CD14-positive monocyte (primary cell): ENCODE measurements around the gene B4GALT6. TPM values are rescaled to one million over a fixed set of nuclear protein-coding genes. Genes with fewer than 3 reads are reported as not detected.
A peak's percentile ranks its signal among the peaks of the same experiment; 100 is the strongest.

ENCODE experiments used
- DNase-seq, 3 donors: peaks; one replicate each; pipeline ENCODE4 v3.0.0-alpha.2; 2011 to 2022
- H2AFZ ChIP-seq: 2 replicates; pipeline ENCODE4 v1.6.0; 2012; ENCODE audit warnings: mild to moderate bottlenecking, low read depth, low read length, inconsistent platforms; ENCODE audit not compliant: insufficient read depth, poor library complexity, severe bottlenecking
- H3K27ac ChIP-seq, 2 donors: 1 replicate in 1 of 2; 2 replicates in 1 of 2; pipeline ENCODE4 v1.5.1; 2012 to 2013; ENCODE audit warnings: low read length in 2 of 2, control low read depth in 1 of 2, inconsistent platforms in 1 of 2, low read depth in 1 of 2, mild to moderate bottlenecking in 1 of 2
- H3K27me3 ChIP-seq, 2 donors: one replicate each; pipeline versions ENCODE4 v1.6.0 to v1.6.1; 2011 to 2013; ENCODE audit warnings: low read length in 2 of 2; ENCODE audit not compliant: control insufficient read depth in 2 of 2, insufficient read depth in 2 of 2
- H3K36me3 ChIP-seq, 2 donors: replicated peaks in 1 of 2; 1 replicate in 1 of 2; 2 replicates in 1 of 2; pipeline versions ENCODE4 v1.5.1 to v1.6.1; 2012 to 2013; ENCODE audit warnings: low read length in 2 of 2, control low read depth in 1 of 2, inconsistent platforms in 1 of 2, mild to moderate bottlenecking in 1 of 2; ENCODE audit not compliant: insufficient read depth in 2 of 2, control insufficient read depth in 1 of 2
- H3K4me1 ChIP-seq, 2 donors: 1 replicate in 1 of 2; 2 replicates in 1 of 2; pipeline versions ENCODE4 v1.5.1 to v1.6.1; 2012 to 2013; ENCODE audit warnings: low read length in 2 of 2, control low read depth in 1 of 2, inconsistent platforms in 1 of 2, mild to moderate bottlenecking in 1 of 2, moderate library complexity in 1 of 2; ENCODE audit not compliant: insufficient read depth in 2 of 2, control insufficient read depth in 1 of 2
- H3K4me2 ChIP-seq: replicated peaks from 2 replicates; pipeline ENCODE3; 2012; ENCODE audit warnings: low read length, moderate library complexity, mild to moderate bottlenecking; ENCODE audit not compliant: poor library complexity, severe bottlenecking; ENCODE audit errors: extremely low read depth
- H3K4me3 ChIP-seq, 3 experiments: fragments of 200-600 bp in 1 of 3; sonication (generic) in 1 of 3; replicated peaks in 1 of 3; 1 replicate in 2 of 3; 2 replicates in 1 of 3; pipeline ENCODE4 v1.5.1; 2011 to 2013; ENCODE audit warnings: low read length in 3 of 3, mild to moderate bottlenecking in 3 of 3, control low read depth in 2 of 3, low read depth in 2 of 3, inconsistent platforms in 1 of 3, moderate library complexity in 1 of 3
- H3K79me2 ChIP-seq: 2 replicates; pipeline ENCODE4 v1.6.0; 2012; ENCODE audit warnings: mild to moderate bottlenecking, control low read depth, inconsistent platforms, low read length, moderate library complexity; ENCODE audit not compliant: insufficient read depth
- H3K9ac ChIP-seq: 2 replicates; pipeline ENCODE4 v1.6.0; 2017; ENCODE audit warnings: low read length, mild to moderate bottlenecking; ENCODE audit not compliant: insufficient read depth, poor library complexity, severe bottlenecking
- H3K9me3 ChIP-seq, 2 donors: replicated peaks in 1 of 2; 1 replicate in 1 of 2; 2 replicates in 1 of 2; pipeline versions ENCODE4 v1.5.1 to v1.6.1; 2012 to 2013; ENCODE audit warnings: low read length in 2 of 2, control low read depth in 1 of 2; ENCODE audit not compliant: control insufficient read depth in 1 of 2, insufficient read depth in 1 of 2
- H4K20me1 ChIP-seq: 2 replicates; pipeline ENCODE4 v1.6.0; 2012; ENCODE audit warnings: mild to moderate bottlenecking, low read length, control low read depth, moderate library complexity; ENCODE audit not compliant: insufficient read depth
- H3K27ac Mint-ChIP-seq, 7 donors: one replicate each; pipeline ENCODE4 v1.8.0; 2020; ENCODE audit warnings: mild to moderate bottlenecking in 7 of 7, mixed read lengths in 7 of 7, moderate library complexity in 6 of 7, inconsistent platforms in 2 of 7
- H3K27me3 Mint-ChIP-seq, 3 donors: one replicate each; pipeline ENCODE4 v1.8.0; 2021 to 2022; ENCODE audit warnings: low read depth in 3 of 3, mild to moderate bottlenecking in 3 of 3, mixed read lengths in 3 of 3, moderate library complexity in 3 of 3, inconsistent platforms in 1 of 3
- H3K36me3 Mint-ChIP-seq, 2 donors: one replicate each; pipeline ENCODE4 v1.8.0; 2020; ENCODE audit warnings: mixed read lengths in 2 of 2, inconsistent platforms in 1 of 2, mild to moderate bottlenecking in 1 of 2
- H3K4me1 Mint-ChIP-seq: one replicate; pipeline ENCODE4 v1.8.0; 2020; ENCODE audit warnings: mild to moderate bottlenecking, mixed read lengths
- H3K4me3 Mint-ChIP-seq, 2 donors: one replicate each; pipeline ENCODE4 v1.8.0; 2020; ENCODE audit warnings: mild to moderate bottlenecking in 2 of 2, mixed read lengths in 2 of 2, moderate library complexity in 1 of 2
- H3K9me3 Mint-ChIP-seq, 7 donors: one replicate each; pipeline ENCODE4 v1.8.0; 2020 to 2022; ENCODE audit warnings: mixed read lengths in 7 of 7, mild to moderate bottlenecking in 6 of 7, moderate library complexity in 6 of 7, inconsistent platforms in 2 of 7
- WGBS: methylation state at CpG from one replicate; pipeline ENCODE4 v1.1.5; 2013; ENCODE audit warnings: missing lambda C conversion rate; ENCODE audit not compliant: insufficient coverage; 5-methylcytosine and 5-hydroxymethylcytosine counted together
- intact Hi-C, 2 donors: fragments of 100-400 bp; cut with micrococcal nuclease; formaldehyde crosslinking; loops; one replicate each; pipeline versions ENCODE4 v1.15.0 to v1.15.1; 2023
- polyA plus RNA-seq, 3 donors: library from polyadenylated mRNA; depleted of rRNA in 1 of 3; unstranded in 2 of 3; stranded (reverse) in 1 of 3; fragments of 300-500 nt in 2 of 3; fragments of >200 nt in 1 of 3; fragmentation: Illumina TruSeq in 2 of 3; gene quantifications; 1 replicate in 2 of 3; 2 replicates in 1 of 3; pipeline ENCODE4 v1.2.3, GENCODE V29; 2012 to 2021
- TF ChIP-seq, protein P1 (sequence below): fragments of 200-600 bp; IDR thresholded peaks from one replicate; pipeline ENCODE4 v1.8.0; 2022; ENCODE audit warnings: antibody characterized with exemption, mild to moderate bottlenecking

The B4GALT6 gene
- polyA plus RNA-seq, 3 donors = 0.09 to 0.68 (median 0.12) TPM

GRCh38 chr18:31686986-31687928 lies 2.9 kb upstream of the B4GALT6 start:
- Histone ChIP-seq H3K79me2 (peaks cover 12% of the 10 kb centered on the region), H3K27me3 (peaks cover 0 to 5% of the 10 kb centered on the region in 2 donors), H3K27ac (no peak overlapping the region), H3K36me3 (no peaks in the 10 kb centered on the region), H3K4me3 (no peak overlapping the region), H2AFZ (no peak overlapping the region), H3K9ac (no peak overlapping the region), H3K9me3 (no peaks in the 10 kb centered on the region), H4K20me1 (no peaks in the 10 kb centered on the region), H3K4me2 (no peak overlapping the region), H3K4me1 (peaks cover 21 to 23% of the 10 kb centered on the region in 2 donors)
- no CpG with 5 or more reads among the region's 6 CpGs for WGBS
- Mint-ChIP-seq H3K36me3 (peaks cover 0 to 2% of the 10 kb centered on the region in 2 donors), H3K27me3 (peaks cover 2 to 8% (median 3%) of the 10 kb centered on the region in 3 donors), H3K4me3 (no peak overlapping the region), H3K9me3 (peaks cover 0 to 2% (median 0%) of the 10 kb centered on the region in 7 donors), H3K4me1 (peaks cover 21% of the 10 kb centered on the region), H3K27ac (no peak overlapping the region)
- TF ChIP-seq, protein P1, sequence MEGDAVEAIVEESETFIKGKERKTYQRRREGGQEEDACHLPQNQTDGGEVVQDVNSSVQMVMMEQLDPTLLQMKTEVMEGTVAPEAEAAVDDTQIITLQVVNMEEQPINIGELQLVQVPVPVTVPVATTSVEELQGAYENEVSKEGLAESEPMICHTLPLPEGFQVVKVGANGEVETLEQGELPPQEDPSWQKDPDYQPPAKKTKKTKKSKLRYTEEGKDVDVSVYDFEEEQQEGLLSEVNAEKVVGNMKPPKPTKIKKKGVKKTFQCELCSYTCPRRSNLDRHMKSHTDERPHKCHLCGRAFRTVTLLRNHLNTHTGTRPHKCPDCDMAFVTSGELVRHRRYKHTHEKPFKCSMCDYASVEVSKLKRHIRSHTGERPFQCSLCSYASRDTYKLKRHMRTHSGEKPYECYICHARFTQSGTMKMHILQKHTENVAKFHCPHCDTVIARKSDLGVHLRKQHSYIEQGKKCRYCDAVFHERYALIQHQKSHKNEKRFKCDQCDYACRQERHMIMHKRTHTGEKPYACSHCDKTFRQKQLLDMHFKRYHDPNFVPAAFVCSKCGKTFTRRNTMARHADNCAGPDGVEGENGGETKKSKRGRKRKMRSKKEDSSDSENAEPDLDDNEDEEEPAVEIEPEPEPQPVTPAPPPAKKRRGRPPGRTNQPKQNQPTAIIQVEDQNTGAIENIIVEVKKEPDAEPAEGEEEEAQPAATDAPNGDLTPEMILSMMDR = peak; percentile 14
- intact Hi-C loops = no loop called here
- DNase-seq = no peak

GRCh38 chr18:31686572-31686971 lies 2.2 kb upstream of the B4GALT6 start:
- Histone ChIP-seq H4K20me1 (no peaks in the 10 kb centered on the region), H3K9me3 (no peaks in the 10 kb centered on the region), H3K4me2 (no peak overlapping the region), H3K27ac (no peak overlapping the region), H3K36me3 (no peaks in the 10 kb centered on the region), H3K9ac (no peak overlapping the region), H3K4me3 (no peak overlapping the region), H2AFZ (no peak overlapping the region), H3K79me2 (peaks cover 18% of the 10 kb centered on the region), H3K27me3 (peaks cover 0 to 5% of the 10 kb centered on the region in 2 donors), H3K4me1 (peaks cover 21 to 23% of the 10 kb centered on the region in 2 donors)
- Mint-ChIP-seq H3K36me3 (peaks cover 0 to 2% of the 10 kb centered on the region in 2 donors), H3K4me3 (no peak overlapping the region), H3K27me3 (peaks cover 2 to 8% (median 3%) of the 10 kb centered on the region in 3 donors), H3K27ac (no peak overlapping the region), H3K4me1 (peaks cover 21% of the 10 kb centered on the region), H3K9me3 (peaks cover 0 to 2% (median 0%) of the 10 kb centered on the region in 7 donors)
- TF ChIP-seq, protein P1 = no peak
- intact Hi-C loops = no loop called here
- DNase-seq = no peak
